Osteoblast (primary cell): Measurements from ENCODE around the gene ZKSCAN4. TPM values are rescaled to one million over a fixed set of nuclear protein-coding genes. Genes with fewer than 3 reads are reported as not detected.

Experiments used
- DNase-seq: peaks from one replicate; pipeline ENCODE4 v3.0.0; 2011; ENCODE audit warnings: low spot score, mixed read lengths; ENCODE audit not compliant: insufficient read length; ENCODE audit errors: missing footprints
- H2AFZ ChIP-seq: 2 replicates; pipeline ENCODE4 v1.6.0; 2011; ENCODE audit warnings: mild to moderate bottlenecking, low read length
- H3K27ac ChIP-seq: 2 replicates; pipeline ENCODE4 v1.5.1; 2011; ENCODE audit warnings: mild to moderate bottlenecking, low read depth, low read length, moderate library complexity
- H3K27me3 ChIP-seq: 2 replicates; pipeline ENCODE4 v1.6.0; 2012; ENCODE audit warnings: mild to moderate bottlenecking, control low read depth, inconsistent platforms, low read length, moderate library complexity; ENCODE audit not compliant: insufficient read depth
- H3K36me3 ChIP-seq: 2 replicates; pipeline ENCODE4 v1.5.1; 2011; ENCODE audit warnings: mild to moderate bottlenecking, low read length, control low read depth, moderate library complexity; ENCODE audit not compliant: insufficient read depth
- H3K4me1 ChIP-seq: 2 replicates; pipeline ENCODE4 v1.5.1; 2011; ENCODE audit warnings: mild to moderate bottlenecking, low read length, control low read depth, moderate library complexity; ENCODE audit not compliant: insufficient read depth
- H3K4me2 ChIP-seq: 2 replicates; pipeline ENCODE4 v1.6.0; 2011; ENCODE audit warnings: mild to moderate bottlenecking, low read length; ENCODE audit not compliant: insufficient read depth
- H3K4me3 ChIP-seq: fragments of 200-600 bp; sonication (generic); 3 replicates; pipeline ENCODE4 v1.5.1; 2012; ENCODE audit warnings: mild to moderate bottlenecking, low read length, inconsistent platforms; ENCODE audit not compliant: insufficient read depth
- H3K79me2 ChIP-seq: 2 replicates; pipeline ENCODE4 v1.6.0; 2012; ENCODE audit warnings: mild to moderate bottlenecking, low read length, control low read depth, inconsistent platforms; ENCODE audit not compliant: insufficient read depth
- H3K9me3 ChIP-seq: 2 replicates; pipeline ENCODE4 v1.5.1; 2011; ENCODE audit warnings: low read depth, low read length, control low read depth
- H4K20me1 ChIP-seq: 2 replicates; pipeline ENCODE4 v1.6.0; 2012; ENCODE audit warnings: mild to moderate bottlenecking, low read length, control low read depth; ENCODE audit not compliant: insufficient read depth
- total RNA-seq: library from RNA; depleted of rRNA; stranded (reverse); fragments of >200 nt; gene quantifications from 2 replicates; pipeline ENCODE4 v1.2.3, GENCODE V29; 2012
- TF ChIP-seq, protein P1 (sequence below): IDR thresholded peaks from 2 replicates; pipeline ENCODE4 v1.5.1; 2011; ENCODE audit warnings: mild to moderate bottlenecking, low read depth, low read length, moderate library complexity; ENCODE audit errors: extremely low read depth

Gene ZKSCAN4
- total RNA-seq, 1 donor: 6.5 TPM

DNA sequence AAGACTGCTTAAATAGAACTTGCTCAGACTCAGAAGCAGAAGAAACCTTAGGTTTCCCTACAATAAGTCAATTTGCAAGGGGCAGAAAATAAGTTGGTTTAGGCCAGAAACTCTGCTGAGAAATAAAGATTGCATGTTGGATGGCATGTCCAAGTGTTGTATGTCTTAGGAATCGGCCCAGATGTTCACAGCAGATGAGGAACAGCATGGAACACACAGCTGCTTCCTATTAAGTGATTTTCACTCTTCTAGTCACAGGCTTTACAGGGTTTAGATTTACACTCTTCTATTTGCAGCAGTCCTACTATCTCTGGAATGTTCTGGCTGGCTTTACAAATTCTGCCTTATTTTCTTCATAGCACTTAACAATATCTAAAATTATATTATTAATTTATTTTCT is 3.2 kb downstream of the ZKSCAN4 start:
- H3K4me3 ChIP-seq: no peak overlapping the region
- H3K4me2 ChIP-seq: no peak overlapping the region

DNA sequence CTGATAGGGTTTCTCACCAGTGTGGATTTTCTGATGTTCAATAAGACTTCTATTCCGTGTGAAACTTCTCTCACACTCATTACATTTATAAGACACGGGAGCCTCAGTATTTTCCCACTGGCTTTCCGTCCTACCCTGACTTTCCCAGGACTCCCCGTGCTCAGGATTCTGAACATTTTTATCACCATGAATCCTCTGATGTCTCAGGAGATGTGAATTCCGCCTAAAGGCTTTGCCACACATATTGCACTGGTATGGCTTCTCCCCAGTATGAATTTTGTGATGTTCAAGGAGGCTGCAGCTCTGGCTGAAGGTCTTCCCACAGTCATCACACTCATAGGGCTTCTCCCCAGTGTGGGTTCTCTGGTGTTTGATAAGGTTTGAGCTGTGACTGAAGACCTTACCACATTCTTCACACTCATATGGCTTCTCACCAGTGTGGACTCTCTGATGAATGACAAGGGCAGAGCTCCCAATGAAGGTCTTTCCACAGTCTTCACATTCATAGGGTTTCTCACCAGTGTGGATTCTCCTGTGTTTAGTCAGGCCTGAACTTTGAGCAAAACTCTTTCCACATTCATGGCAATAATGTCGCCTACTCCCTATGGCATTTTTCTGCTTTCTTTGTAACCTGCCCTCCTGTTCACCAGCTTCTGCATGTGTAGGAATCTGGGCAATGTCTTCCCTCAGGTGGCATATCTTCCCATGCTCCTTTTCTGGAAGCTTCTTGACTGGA is 6.7 kb downstream of the ZKSCAN4 start:
- Histone ChIP-seq H2AFZ (no peak overlapping the region), H3K36me3 (peaks cover 30% of the 10 kb centered on the region), H3K27ac (no peak overlapping the region), H3K4me3 (no peak overlapping the region), H3K79me2 (peaks cover 2% of the 10 kb centered on the region), H3K27me3 (no peaks in the 10 kb centered on the region), H4K20me1 (no peaks in the 10 kb centered on the region), H3K4me2 (no peak overlapping the region), H3K4me1 (no peaks in the 10 kb centered on the region), H3K9me3 (no peaks in the 10 kb centered on the region)
- TF ChIP-seq, protein P1, sequence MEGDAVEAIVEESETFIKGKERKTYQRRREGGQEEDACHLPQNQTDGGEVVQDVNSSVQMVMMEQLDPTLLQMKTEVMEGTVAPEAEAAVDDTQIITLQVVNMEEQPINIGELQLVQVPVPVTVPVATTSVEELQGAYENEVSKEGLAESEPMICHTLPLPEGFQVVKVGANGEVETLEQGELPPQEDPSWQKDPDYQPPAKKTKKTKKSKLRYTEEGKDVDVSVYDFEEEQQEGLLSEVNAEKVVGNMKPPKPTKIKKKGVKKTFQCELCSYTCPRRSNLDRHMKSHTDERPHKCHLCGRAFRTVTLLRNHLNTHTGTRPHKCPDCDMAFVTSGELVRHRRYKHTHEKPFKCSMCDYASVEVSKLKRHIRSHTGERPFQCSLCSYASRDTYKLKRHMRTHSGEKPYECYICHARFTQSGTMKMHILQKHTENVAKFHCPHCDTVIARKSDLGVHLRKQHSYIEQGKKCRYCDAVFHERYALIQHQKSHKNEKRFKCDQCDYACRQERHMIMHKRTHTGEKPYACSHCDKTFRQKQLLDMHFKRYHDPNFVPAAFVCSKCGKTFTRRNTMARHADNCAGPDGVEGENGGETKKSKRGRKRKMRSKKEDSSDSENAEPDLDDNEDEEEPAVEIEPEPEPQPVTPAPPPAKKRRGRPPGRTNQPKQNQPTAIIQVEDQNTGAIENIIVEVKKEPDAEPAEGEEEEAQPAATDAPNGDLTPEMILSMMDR: no peak
- no peak for DNase-seq

More for the DNA sequence above, 3.2 kb downstream of the ZKSCAN4 start:
- Histone ChIP-seq H3K9me3 (no peaks in the 10 kb centered on the region), H4K20me1 (no peaks in the 10 kb centered on the region), H3K36me3 (peaks cover 28% of the 10 kb centered on the region), H3K27me3 (no peaks in the 10 kb centered on the region), H3K4me1 (peaks cover 13% of the 10 kb centered on the region), H3K79me2 (peaks cover 15% of the 10 kb centered on the region), H3K27ac (no peak overlapping the region), H2AFZ (no peak overlapping the region)
- DNase-seq: no peak
- TF ChIP-seq, protein P1: no peak

DNA sequence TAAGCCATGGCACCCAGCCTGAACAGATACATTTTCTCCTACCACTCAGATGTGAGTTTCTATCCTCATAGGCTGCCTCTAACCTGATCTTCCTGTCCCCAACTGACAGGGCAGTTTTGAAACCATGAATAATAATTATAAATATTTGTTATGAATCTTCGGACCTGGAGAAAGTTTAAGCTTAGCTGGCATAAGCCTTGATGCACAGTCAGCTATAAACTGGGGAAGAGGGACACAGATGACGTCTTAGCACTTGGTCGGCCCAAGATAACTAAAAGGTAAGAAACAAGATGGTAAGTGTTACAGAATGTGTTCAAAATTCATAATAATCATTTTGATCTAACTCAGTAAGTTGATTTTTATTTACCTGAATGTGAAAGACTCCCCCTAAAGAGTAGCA is 8.1 kb downstream of the ZKSCAN4 start:
- Histone ChIP-seq H2AFZ (no peak overlapping the region), H3K4me2 (no peak overlapping the region), H3K4me1 (no peaks in the 10 kb centered on the region), H3K27ac (no peak overlapping the region), H3K79me2 (no peaks in the 10 kb centered on the region), H3K9me3 (no peaks in the 10 kb centered on the region), H3K27me3 (no peaks in the 10 kb centered on the region), H3K4me3 (no peak overlapping the region), H4K20me1 (no peaks in the 10 kb centered on the region), H3K36me3 (peaks cover 30% of the 10 kb centered on the region)
- TF ChIP-seq, protein P1: no peak
- DNase-seq: no peak

DNA sequence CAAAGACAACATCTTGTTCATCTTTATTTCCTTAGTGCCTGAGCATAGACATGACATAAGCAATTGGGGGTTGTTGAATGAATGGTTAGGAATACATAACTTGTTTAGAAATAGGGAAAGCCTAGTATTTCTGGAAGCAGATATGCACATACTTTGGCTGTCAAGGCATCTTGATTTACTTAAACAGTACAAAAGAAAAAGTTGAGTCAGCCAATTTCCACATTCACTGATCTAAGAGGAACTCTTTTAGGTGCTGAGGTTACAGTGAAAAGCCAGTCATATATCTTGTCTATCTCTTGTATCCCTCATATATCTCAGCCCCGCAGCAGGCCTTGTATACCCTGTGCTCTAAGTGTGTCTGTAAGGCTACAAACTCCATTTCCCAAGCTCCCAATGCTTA is 11.6 kb downstream of the ZKSCAN4 start:
- no peaks in the 10 kb centered on the region for H3K9me3 ChIP-seq
- H3K4me1 ChIP-seq: no peaks in the 10 kb centered on the region
- H3K79me2 ChIP-seq: no peaks in the 10 kb centered on the region
- no peak for DNase-seq
- peaks cover 18% of the 10 kb centered on the region for H3K36me3 ChIP-seq
- H3K27ac ChIP-seq: no peak overlapping the region
- no peak overlapping the region for H3K4me3 ChIP-seq
- no peak overlapping the region for H2AFZ ChIP-seq
- no peak overlapping the region for H3K4me2 ChIP-seq
- TF ChIP-seq, protein P1: no peak
- H4K20me1 ChIP-seq: no peaks in the 10 kb centered on the region
- no peaks in the 10 kb centered on the region for H3K27me3 ChIP-seq
